GM12878 (cell line): ENCODE data around the gene P4HA1. TPM values are rescaled to one million over a fixed set of nuclear protein-coding genes. Genes with fewer than 3 reads are reported as not detected.
"Not testable (repeated sequence)": the region's sequence is repeated elsewhere in the genome, so short reads cannot be mapped to it uniquely, and the experiment has no call there.

ENCODE experiments used
- ATAC-seq: fragments of 200-7000 bp; cut with Tn5 transposase; 3 replicates; pipeline ENCODE4 v1.9.1; 2020; ENCODE audit warnings: mild to moderate bottlenecking, moderate library complexity
- BruUV-seq: library from RNA; stranded (reverse); fragments of 400-500 nt; replicated peaks from 2 replicates; lab custom pipeline; 2021; lab: Mats Ljungman, UMichigan
- CTCF ChIA-PET: fragments of 300-600 bp; sonication (Branson Sonifier 250); formaldehyde crosslinking; extraction: SDS; loops from one replicate; lab custom pipeline; 2021; ENCODE audit warnings: inconsistent platforms; lab: Yijun Ruan, JAX
- POLR2A ChIA-PET: fragments of 350-600 bp; formaldehyde crosslinking; extraction: SDS; loops from one replicate; lab custom pipeline; 2021; ENCODE audit warnings: inconsistent platforms; lab: Charles Lee
- RAD21 ChIA-PET: fragments of 300-600 bp; sonication (Branson Sonifier 250); formaldehyde crosslinking; loops from one replicate; lab custom pipeline; 2023; ENCODE audit warnings: antibody characterized with exemption; ENCODE audit not compliant: unreplicated experiment; lab: Charles Lee
- SMC1A ChIA-PET: fragments of 300-600 bp; sonication (Branson Sonifier 250); formaldehyde crosslinking; loops from one replicate; lab custom pipeline; 2023; ENCODE audit not compliant: unreplicated experiment, uncharacterized antibody; lab: Charles Lee
- DNase-seq: peaks from one replicate; pipeline ENCODE4 v3.0.0-alpha.2; 2011; ENCODE audit warnings: low read depth, low spot score
- FAIRE-seq: peaks from 3 replicates; lab custom pipeline; 2011; peaks lifted over from hg19 to GRCh38; lab: Jason Lieb, UNC
- H2AFZ ChIP-seq: 2 replicates; pipeline ENCODE4 v1.6.0; 2011; ENCODE audit warnings: low read depth, low read length, control low read depth; ENCODE audit not compliant: control insufficient read depth
- H3K27ac ChIP-seq: 2 replicates; pipeline ENCODE4 v1.5.1; 2011; ENCODE audit warnings: control low read depth; ENCODE audit not compliant: control insufficient read depth, insufficient read depth
- H3K27me3 ChIP-seq, 2 experiments: replicated peaks in 1 of 2; 2 replicates each; pipeline versions ENCODE4 v1.6.0 to v1.6.1; 2011; ENCODE audit warnings: low read length in 1 of 2; ENCODE audit not compliant: control insufficient read depth in 2 of 2, insufficient read depth in 2 of 2
- H3K36me3 ChIP-seq, 2 experiments: 2 replicates each; pipeline ENCODE4 v1.5.1; 2011; ENCODE audit warnings: low read length in 1 of 2; ENCODE audit not compliant: control insufficient read depth in 2 of 2, insufficient read depth in 2 of 2
- H3K4me1 ChIP-seq: 2 replicates; pipeline ENCODE4 v1.6.1; 2011; ENCODE audit warnings: mild to moderate bottlenecking, low read length, moderate library complexity, mixed read lengths; ENCODE audit not compliant: control insufficient read depth, insufficient read depth
- H3K4me2 ChIP-seq: 2 replicates; pipeline ENCODE4 v1.6.0; 2011; ENCODE audit warnings: control low read depth; ENCODE audit not compliant: control insufficient read depth, insufficient read depth
- H3K4me3 ChIP-seq: fragments of 200-600 bp; sonication (generic); 2 replicates; pipeline ENCODE4 v1.5.1; 2016
- H3K79me2 ChIP-seq: 2 replicates; pipeline ENCODE4 v1.6.0; 2011; ENCODE audit warnings: low read length; ENCODE audit not compliant: control insufficient read depth, insufficient read depth
- H3K9ac ChIP-seq: 2 replicates; pipeline ENCODE4 v1.8.0; 2011; ENCODE audit warnings: low read length, control low read depth, mixed read lengths; ENCODE audit not compliant: control insufficient read depth, insufficient read depth
- H3K9me3 ChIP-seq: replicated peaks from 3 replicates; pipeline ENCODE4 v1.5.1; 2011; ENCODE audit warnings: mild to moderate bottlenecking, low read length; ENCODE audit not compliant: control insufficient read depth, insufficient read depth
- H4K20me1 ChIP-seq: 2 replicates; pipeline ENCODE4 v1.6.0; 2011; ENCODE audit not compliant: control insufficient read depth, insufficient read depth
- ATF7 ChIP-seq: fragments of 450-650 bp; IDR thresholded peaks from 2 replicates; pipeline ENCODE4 v1.6.1; 2016; ENCODE audit warnings: low read depth, mild to moderate bottlenecking
- CBX3 ChIP-seq: fragments of 200-600 bp; sonication (generic); IDR thresholded peaks from 2 replicates; pipeline ENCODE4 v1.6.1; 2016; ENCODE audit warnings: low read depth, borderline replicate concordance
- FOXK2 ChIP-seq: fragments of 450-650 bp; IDR thresholded peaks from 2 replicates; pipeline ENCODE4 v1.6.1; 2017; ENCODE audit warnings: mild to moderate bottlenecking, moderate library complexity
- HDGF ChIP-seq: fragments of 450-650 bp; IDR thresholded peaks from 2 replicates; pipeline ENCODE4 v1.6.1; 2016; ENCODE audit warnings: antibody characterized with exemption
- KLF5 ChIP-seq: fragments of 450-650 bp; IDR thresholded peaks from 2 replicates; pipeline ENCODE4 v1.6.1; 2014; ENCODE audit warnings: mild to moderate bottlenecking; ENCODE audit not compliant: partially characterized antibody
- NFIC ChIP-seq: IDR thresholded peaks from 2 replicates; pipeline ENCODE4 v1.6.1; 2012; ENCODE audit warnings: low read depth, mild to moderate bottlenecking, inconsistent platforms, low read length, moderate library complexity
- NFYB ChIP-seq: IDR thresholded peaks from 2 replicates; pipeline ENCODE4 v1.6.1; 2011; ENCODE audit warnings: low read depth, mild to moderate bottlenecking, low read length, improper control_type of control experiment, moderate library complexity; ENCODE audit not compliant: insufficient read depth
- PAX8 ChIP-seq: fragments of 450-650 bp; IDR thresholded peaks from 2 replicates; pipeline ENCODE4 v1.6.1; 2017; ENCODE audit warnings: mild to moderate bottlenecking, moderate library complexity
- POLR2A ChIP-seq: IDR thresholded peaks from 2 replicates; pipeline ENCODE4 v1.6.1; 2011; ENCODE audit warnings: low read depth, mild to moderate bottlenecking, low read length
- POLR2AphosphoS2 ChIP-seq: IDR thresholded peaks from 2 replicates; pipeline ENCODE4 v1.6.1; 2011; ENCODE audit warnings: low read depth, mild to moderate bottlenecking, low read length, improper control_type of control experiment, moderate library complexity
- RBBP5 ChIP-seq: fragments of 200-600 bp; sonication (generic); conservative IDR thresholded peaks from 2 replicates; pipeline ENCODE4 v1.6.1; 2016
- SMAD1 ChIP-seq: fragments of 450-650 bp; IDR thresholded peaks from 2 replicates; pipeline ENCODE4 v1.6.1; 2018; ENCODE audit warnings: mild to moderate bottlenecking, low read depth; ENCODE audit not compliant: partially characterized antibody
- SMC3 ChIP-seq: IDR thresholded peaks from 2 replicates; pipeline ENCODE4 v1.6.1; 2011; ENCODE audit warnings: low read length, improper control_type of control experiment, borderline replicate concordance
- SREBF2 ChIP-seq: IDR thresholded peaks from 2 replicates; pipeline ENCODE4 v1.6.1; 2012; ENCODE audit warnings: mild to moderate bottlenecking, low read length
- SUZ12 ChIP-seq: fragments of 200-600 bp; sonication (generic); IDR thresholded peaks from one replicate; pipeline ENCODE4 v1.6.1; 2018; ENCODE audit warnings: antibody characterized with exemption, mild to moderate bottlenecking; ENCODE audit not compliant: unreplicated experiment
- USF1 ChIP-seq: IDR thresholded peaks from 2 replicates; pipeline ENCODE4 v1.6.1; 2011; ENCODE audit warnings: borderline replicate concordance, low read depth, mild to moderate bottlenecking, moderate library complexity, mixed read lengths, low read length; ENCODE audit not compliant: insufficient read depth; ENCODE audit errors: extremely low read length
- YY1 ChIP-seq: IDR thresholded peaks from 2 replicates; pipeline ENCODE4 v1.6.1; 2011; ENCODE audit warnings: low read depth, mild to moderate bottlenecking, low read length
- ZNF274 ChIP-seq: IDR thresholded peaks from one replicate; pipeline ENCODE4 v1.8.0; 2011; ENCODE audit not compliant: insufficient read length, insufficient read depth
- WGBS: methylation state at CpG from one replicate; pipeline ENCODE4 v1.1.6; 2016; ENCODE audit warnings: low lambda C conversion rate; ENCODE audit not compliant: insufficient replicate concordance, insufficient coverage; ENCODE audit errors: missing lambda C conversion rate; 5-methylcytosine and 5-hydroxymethylcytosine counted together
- in situ Hi-C: fragments of 300-500 bp; cut with MboI; formaldehyde crosslinking; loops from 9 replicates; pipeline ENCODE4 v1.14.3; 2018; ENCODE audit warnings: mixed read lengths
- intact Hi-C: fragments of 100-400 bp; cut with micrococcal nuclease; formaldehyde crosslinking; loops from one replicate; pipeline ENCODE4 v1.14.2; 2022; ENCODE audit not compliant: unreplicated experiment
- polyA plus RNA-seq, 11 experiments: library from polyadenylated mRNA; depleted of rRNA in 4 of 11; unstranded in 6 of 11; stranded (reverse) in 5 of 11; fragments of >200 nt; fragmentation: Nextera tagmentation in 4 of 11; fragmentation: Illumina TruSeq in 1 of 11; extraction: Ambion mirVana in 4 of 11; extraction: Trizol in 1 of 11; gene quantifications; 1 replicate in 1 of 11; 2 replicates in 10 of 11; pipeline versions ENCODE4 v1.2.1 to v1.2.3, GENCODE V29; 2011 to 2016; ENCODE audit warnings: inconsistent platforms in 2 of 11, missing spikeins in 2 of 11, low read depth in 1 of 11
- total RNA-seq, 4 experiments: library from RNA; depleted of rRNA in 3 of 4; stranded (reverse); fragments of >200 nt in 3 of 4; fragmentation: Illumina TruSeq in 1 of 4; extraction: Trizol in 1 of 4; gene quantifications; 2 replicates each; pipeline versions ENCODE4 v1.2.1 to v1.2.3, GENCODE V29; 2013 to 2021
- TF ChIP-seq, protein P1 (sequence below), 3 experiments: IDR thresholded peaks in 2 of 3; conservative IDR thresholded peaks in 1 of 3; 2 replicates each; pipeline ENCODE4 v1.5.1; 2011; ENCODE audit warnings: low read depth in 3 of 3, low read length in 3 of 3, mild to moderate bottlenecking in 3 of 3, control low read depth in 2 of 3, moderate library complexity in 2 of 3, inconsistent platforms in 1 of 3, mixed read lengths in 1 of 3; ENCODE audit not compliant: control insufficient read depth in 2 of 3, insufficient read depth in 1 of 3; ENCODE audit errors: extremely low read depth in 1 of 3

P4HA1 gene
- total and polyA plus RNA-seq, 10 of the 15 experiments (the other 5 are each of a cell fraction or from before 2014, with no cell fraction given): 15.0 to 160 (median 24.1) TPM

DNA sequence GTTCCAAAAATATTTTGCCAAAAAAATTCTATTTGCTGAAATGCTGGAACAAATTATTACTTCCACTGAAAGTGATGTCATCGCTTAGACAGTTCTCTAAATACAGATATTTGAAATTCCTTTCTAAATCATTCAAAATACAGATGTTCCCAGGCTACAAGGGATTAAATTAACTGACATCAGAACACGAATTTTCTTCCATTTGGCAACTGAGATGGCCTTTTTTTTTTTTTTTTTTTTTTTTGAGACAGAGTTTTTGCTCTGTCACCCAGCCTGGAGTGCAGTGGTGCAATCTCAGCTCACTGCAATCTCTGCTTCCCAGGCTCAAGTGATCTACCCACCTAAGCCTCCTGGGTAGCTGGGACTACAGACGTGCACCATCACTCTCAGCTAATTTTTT lies 57.0 kb downstream of the P4HA1 start:
- no peak for ATAC-seq
- WGBS: 63% methylated on average over 3 of the region's 3 CpGs
- Histone ChIP-seq H3K4me2 (no peak overlapping the region), H2AFZ (no peak overlapping the region), H3K4me3 (no peak overlapping the region), H3K27ac (no peak overlapping the region), H3K4me1 (no peaks in the 10 kb centered on the region), H3K9ac (no peak overlapping the region), H3K79me2 (no peaks in the 10 kb centered on the region), H4K20me1 (no peaks in the 10 kb centered on the region), H3K36me3 (peaks cover 4 to 12% of the 10 kb centered on the region in 2 experiments), H3K9me3 (no peaks in the 10 kb centered on the region), H3K27me3 (no peaks in the 10 kb centered on the region)
- POLR2A ChIA-PET: interaction anchor here (0.7 kb wide), 1 partner anchor 44 kb away, joined by 3 read pairs; no protein-coding TSS in a partner anchor
- DNase-seq: no peak
- SMC1A ChIA-PET: interaction anchor here (0.8 to 2.8 kb wide), 2 partner anchors 12 to 32 kb away, joined by 3 to 11 read pairs; no protein-coding TSS in a partner anchor
- in situ Hi-C loops (no loop called here), intact Hi-C loops (no loop called here)
- RAD21 ChIA-PET: no interaction called here
- no peak for FAIRE-seq
- TF ChIP-seq HDGF: no peak
- no peak for TF ChIP-seq SREBF2
- no peak for TF ChIP-seq POLR2AphosphoS2
- no peak for TF ChIP-seq SUZ12
- TF ChIP-seq, protein P1, sequence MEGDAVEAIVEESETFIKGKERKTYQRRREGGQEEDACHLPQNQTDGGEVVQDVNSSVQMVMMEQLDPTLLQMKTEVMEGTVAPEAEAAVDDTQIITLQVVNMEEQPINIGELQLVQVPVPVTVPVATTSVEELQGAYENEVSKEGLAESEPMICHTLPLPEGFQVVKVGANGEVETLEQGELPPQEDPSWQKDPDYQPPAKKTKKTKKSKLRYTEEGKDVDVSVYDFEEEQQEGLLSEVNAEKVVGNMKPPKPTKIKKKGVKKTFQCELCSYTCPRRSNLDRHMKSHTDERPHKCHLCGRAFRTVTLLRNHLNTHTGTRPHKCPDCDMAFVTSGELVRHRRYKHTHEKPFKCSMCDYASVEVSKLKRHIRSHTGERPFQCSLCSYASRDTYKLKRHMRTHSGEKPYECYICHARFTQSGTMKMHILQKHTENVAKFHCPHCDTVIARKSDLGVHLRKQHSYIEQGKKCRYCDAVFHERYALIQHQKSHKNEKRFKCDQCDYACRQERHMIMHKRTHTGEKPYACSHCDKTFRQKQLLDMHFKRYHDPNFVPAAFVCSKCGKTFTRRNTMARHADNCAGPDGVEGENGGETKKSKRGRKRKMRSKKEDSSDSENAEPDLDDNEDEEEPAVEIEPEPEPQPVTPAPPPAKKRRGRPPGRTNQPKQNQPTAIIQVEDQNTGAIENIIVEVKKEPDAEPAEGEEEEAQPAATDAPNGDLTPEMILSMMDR (IDR thresholded peaks at IDR 0.05 in 2 of 3, conservative IDR thresholded peaks at IDR 0.05 in 1 of 3; ENCODE audit: control insufficient read depth in 2 of 3, extremely low read depth in 1 of 3, insufficient read depth in 1 of 3, low read depth in 3 of 3, low read length in 3 of 3): no peak
- no peak for TF ChIP-seq FOXK2
- TF ChIP-seq ATF7: no peak
- no peak for TF ChIP-seq NFIC
- no peak for TF ChIP-seq NFYB
- no peak for TF ChIP-seq SMAD1
- TF ChIP-seq POLR2A: no peak
- no peak for TF ChIP-seq SMC3
- TF ChIP-seq USF1: no peak
- no peak for TF ChIP-seq RBBP5
- no peak for TF ChIP-seq CBX3
- TF ChIP-seq PAX8: no peak
- no peak for TF ChIP-seq YY1
- TF ChIP-seq ZNF274: no peak
- TF ChIP-seq KLF5: no peak
- BruUV-seq: no TSS peak
- CTCF ChIA-PET: interaction anchor here (0.7 to 1.6 kb wide), 4 partner anchors 17 to 42 kb away, joined by 3 to 8 read pairs (median 3); no protein-coding TSS in a partner anchor

- WGBS: 100% methylated on average over 6 of the region's 6 CpGs
- intact Hi-C loops, POLR2A ChIA-PET: not testable (repeated sequence)
Observed at GRCh38 chr10:73036285-73036684, 60.4 kb downstream of the P4HA1 start.

More at GRCh38 chr10:73036285-73036684, 60.4 kb downstream of the P4HA1 start:
- H4K20me1 ChIP-seq, FAIRE-seq, H3K79me2 ChIP-seq, H3K27ac ChIP-seq, CTCF ChIA-PET, H3K4me3 ChIP-seq, H3K9ac ChIP-seq, DNase-seq, H3K27me3 ChIP-seq, H2AFZ ChIP-seq, RAD21 ChIA-PET, H3K4me1 ChIP-seq, H3K9me3 ChIP-seq, ATAC-seq, BruUV-seq, SMC1A ChIA-PET, in situ Hi-C loops, H3K36me3 ChIP-seq, H3K4me2 ChIP-seq: not testable (repeated sequence)
